IPS-18c (cell line): ENCODE results near the gene CPED1.
"Not testable (repeated sequence)": the region's sequence is repeated elsewhere in the genome, so short reads cannot be mapped to it uniquely, and the experiment has no call there.

Experiments used
- H3K4me3 ChIP-seq: 2 replicates; pipeline ENCODE4 v1.7.0; 2013; ENCODE audit warnings: low read depth, mild to moderate bottlenecking, low read length, moderate library complexity; ENCODE audit not compliant: insufficient read depth
- H3K9me3 ChIP-seq: one replicate; pipeline ENCODE4 v1.6.1; 2013; ENCODE audit warnings: mild to moderate bottlenecking, low read length, moderate library complexity; ENCODE audit not compliant: control insufficient read depth, insufficient read depth

The CPED1 gene

DNA sequence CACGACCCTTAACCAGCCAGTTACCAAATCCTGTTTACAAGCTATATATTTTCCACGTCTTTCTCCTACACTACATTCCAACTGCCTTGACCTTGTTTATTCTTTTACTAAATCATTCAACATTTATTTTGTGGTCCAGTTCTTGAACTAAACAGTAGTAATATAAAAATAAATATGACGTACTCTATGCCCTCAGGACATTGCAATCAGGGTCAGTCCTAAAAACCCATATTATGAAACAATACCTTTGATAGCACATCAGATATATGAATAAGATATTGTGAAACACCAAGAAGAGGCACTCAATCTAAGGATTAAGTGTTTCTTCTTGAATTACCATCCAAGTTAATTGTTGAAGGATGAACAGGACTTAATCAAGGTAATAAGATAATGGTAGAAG is 287.8 kb downstream of the CPED1 start:
- Histone ChIP-seq H3K9me3 (no peaks in the 10 kb centered on the region), H3K4me3 (no peak overlapping the region)

DNA sequence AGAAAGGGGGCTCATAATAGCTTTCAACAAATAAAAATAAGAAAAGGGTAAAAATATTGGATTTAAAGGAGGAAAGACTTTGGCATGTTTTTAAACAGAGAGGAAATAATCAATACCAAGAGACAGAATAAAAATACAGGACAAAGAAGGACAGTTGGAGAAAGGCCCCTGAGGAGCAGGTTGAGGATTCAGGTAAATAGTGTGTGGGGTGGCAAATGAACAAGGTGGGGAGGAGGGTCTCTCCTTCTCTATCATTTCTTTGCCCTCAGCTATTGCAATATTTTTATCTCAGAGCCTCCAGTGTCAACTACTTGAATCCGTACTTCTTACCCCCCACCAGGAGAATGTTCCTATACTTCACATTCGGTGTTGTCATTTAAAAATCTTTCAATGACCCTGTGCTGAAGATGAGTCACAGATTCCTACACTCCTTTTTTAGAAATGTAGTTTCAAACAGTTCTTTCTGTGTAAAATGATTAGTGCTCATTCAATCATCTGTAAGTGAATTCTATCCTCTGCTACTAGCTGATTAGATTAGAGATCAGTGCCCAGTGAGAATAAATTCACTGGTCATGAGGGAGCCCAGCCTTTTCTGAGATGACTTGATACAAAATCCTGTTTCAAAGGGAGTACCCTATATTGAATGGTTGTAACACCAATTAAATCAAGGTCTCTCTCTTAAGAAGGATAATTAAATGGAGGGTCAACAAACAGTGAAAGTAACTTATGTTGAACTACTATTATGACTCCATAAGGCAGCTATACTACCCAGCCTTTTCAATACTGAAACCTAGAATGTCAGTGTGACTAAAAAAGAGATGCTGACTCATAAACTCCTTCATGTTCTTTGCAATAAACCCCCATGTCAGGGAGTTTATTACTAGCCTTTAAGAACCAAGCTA is 289.9 kb downstream of the CPED1 start:
- Histone ChIP-seq H3K4me3 (no peak overlapping the region), H3K9me3 (no peaks in the 10 kb centered on the region)

DNA sequence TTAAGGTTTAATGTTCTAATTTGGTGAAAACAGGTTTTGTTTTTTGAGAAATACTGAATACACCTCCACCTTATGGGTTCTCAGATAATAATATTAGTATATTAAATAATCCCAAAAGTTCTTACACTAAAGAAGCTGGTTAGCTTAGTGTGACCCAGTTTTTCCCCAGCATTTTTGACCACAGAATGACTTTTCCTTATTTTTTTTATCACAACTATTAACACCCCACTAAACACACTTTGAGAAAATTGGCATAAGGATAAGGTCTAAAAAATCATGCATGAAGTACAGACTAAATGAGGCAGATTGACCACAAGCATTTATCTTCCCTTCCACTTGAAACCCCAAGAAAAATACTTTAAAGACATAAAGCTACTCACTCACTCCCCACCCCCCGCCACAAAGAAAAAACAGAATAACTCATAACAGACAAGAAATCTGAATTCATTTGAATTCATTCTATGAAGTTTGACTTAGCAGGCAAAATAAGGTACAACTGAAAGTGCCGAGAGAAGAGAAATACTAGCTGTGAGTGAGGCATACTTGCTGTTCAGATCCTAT is 290.6 kb downstream of the CPED1 start:
- Histone ChIP-seq H3K9me3 (no peaks in the 10 kb centered on the region), H3K4me3 (no peak overlapping the region)

DNA sequence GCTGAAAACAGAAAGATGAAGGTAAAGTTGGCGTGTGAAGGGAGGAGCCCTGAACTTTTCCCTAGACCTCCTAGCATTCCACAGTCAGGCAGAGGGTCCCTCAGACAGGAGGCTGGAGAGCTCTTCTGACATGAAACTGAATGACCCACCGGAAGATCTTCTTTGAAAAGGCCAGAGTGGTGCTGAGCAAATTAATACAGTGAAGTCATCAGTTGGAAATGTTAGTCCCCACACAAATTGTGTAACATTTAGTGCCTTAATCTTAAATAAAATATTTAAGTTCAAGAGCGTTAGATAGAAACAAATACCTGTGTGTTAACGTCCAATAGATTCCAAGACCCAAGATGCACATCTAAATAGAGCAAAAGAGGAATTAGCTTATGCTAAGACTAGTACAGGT is 291.3 kb downstream of the CPED1 start:
- Histone ChIP-seq H3K4me3 (no peak overlapping the region), H3K9me3 (peaks cover 5% of the 10 kb centered on the region)

DNA sequence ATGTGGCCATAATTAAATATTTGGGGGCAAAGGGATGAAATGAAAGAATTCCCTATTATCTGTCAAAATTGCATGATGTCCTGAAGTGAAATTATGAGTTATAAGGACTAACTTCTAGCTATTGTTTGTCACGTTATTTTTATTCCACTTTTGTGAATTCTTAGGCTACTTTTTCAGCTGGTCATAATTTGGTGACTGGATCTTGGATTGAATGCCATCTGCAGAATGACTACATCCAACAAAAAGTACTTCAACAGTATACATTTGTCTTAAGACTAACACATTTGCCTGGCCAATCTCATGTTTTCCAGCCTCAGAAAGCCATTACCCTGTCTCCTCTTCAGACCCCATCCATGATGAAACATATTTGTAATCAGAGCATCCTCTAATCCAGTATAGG is 292.1 kb downstream of the CPED1 start:
- Histone ChIP-seq H3K9me3 (peaks cover 8% of the 10 kb centered on the region), H3K4me3 (no peak overlapping the region)

DNA sequence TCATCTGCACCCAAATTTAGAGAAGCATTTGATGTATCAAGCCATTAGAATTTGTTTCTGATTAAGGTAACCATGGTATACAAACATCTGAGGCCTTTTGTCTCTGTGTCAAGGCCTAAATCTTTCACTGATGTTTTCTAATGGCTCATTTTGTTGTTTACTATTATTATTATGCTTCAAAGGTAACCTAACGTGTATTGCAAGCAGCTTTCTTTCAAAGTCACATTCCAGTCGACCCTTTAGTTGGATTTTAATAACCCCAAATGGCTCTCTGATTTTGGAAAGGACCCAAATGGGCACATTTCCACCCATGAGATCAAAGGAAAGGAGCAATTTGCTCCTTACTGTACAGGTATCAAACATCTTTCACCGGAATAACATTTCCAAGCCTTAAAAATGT is 293.6 kb downstream of the CPED1 start:
- no peak overlapping the region for H3K4me3 ChIP-seq
- peaks cover 8% of the 10 kb centered on the region for H3K9me3 ChIP-seq

DNA sequence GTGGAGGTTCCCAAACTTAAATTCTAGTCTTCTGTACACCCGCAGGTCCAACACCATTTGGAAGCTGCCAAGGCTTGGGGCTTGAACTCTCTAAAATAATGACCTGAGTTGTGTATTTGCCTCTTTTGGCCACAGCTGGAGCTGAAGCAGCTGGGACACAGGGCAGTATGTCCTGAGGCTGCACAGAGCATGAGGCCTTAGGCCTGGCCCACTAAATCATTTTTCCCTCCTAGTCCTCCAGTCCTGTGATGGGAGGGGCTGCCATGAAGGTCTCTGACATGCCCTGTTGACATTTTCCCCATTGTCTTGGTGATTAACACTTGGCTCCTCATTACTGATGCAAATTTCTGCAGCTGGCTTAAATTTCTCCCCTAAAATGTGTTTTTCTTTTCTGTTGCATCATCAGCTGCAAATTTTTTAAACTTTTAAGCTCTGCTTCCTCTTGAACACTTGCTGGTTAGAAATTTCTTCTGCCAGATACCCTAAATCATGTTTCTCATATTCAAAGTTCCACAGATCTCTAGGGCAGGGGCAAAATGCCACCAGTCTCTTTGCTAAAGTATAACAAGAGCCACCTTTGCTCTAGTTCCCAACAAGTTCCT is 296.7 kb downstream of the CPED1 start:
- Histone ChIP-seq H3K4me3 (no peak overlapping the region), H3K9me3 (peaks cover 8% of the 10 kb centered on the region)

DNA sequence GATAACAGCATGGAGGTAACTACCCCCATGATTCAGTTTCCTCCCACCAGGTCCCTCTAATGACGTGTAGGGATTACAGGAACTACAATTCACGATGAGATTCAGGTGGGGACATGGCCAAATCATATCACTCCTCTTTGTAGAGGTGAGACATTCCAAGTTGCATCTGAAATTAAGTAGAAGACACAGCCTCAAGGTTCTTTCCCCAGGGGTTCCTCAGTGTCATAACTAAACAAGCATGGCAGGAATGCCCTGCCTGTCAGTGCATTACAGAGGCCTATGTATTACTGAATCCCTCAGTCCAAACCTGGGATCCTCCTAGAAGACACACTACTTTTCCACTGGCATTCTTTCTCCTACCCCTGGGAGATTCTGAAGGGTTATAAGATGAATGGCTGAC is 297.7 kb downstream of the CPED1 start:
- Histone ChIP-seq H3K4me3 (no peak overlapping the region), H3K9me3 (peaks cover 8% of the 10 kb centered on the region)

DNA sequence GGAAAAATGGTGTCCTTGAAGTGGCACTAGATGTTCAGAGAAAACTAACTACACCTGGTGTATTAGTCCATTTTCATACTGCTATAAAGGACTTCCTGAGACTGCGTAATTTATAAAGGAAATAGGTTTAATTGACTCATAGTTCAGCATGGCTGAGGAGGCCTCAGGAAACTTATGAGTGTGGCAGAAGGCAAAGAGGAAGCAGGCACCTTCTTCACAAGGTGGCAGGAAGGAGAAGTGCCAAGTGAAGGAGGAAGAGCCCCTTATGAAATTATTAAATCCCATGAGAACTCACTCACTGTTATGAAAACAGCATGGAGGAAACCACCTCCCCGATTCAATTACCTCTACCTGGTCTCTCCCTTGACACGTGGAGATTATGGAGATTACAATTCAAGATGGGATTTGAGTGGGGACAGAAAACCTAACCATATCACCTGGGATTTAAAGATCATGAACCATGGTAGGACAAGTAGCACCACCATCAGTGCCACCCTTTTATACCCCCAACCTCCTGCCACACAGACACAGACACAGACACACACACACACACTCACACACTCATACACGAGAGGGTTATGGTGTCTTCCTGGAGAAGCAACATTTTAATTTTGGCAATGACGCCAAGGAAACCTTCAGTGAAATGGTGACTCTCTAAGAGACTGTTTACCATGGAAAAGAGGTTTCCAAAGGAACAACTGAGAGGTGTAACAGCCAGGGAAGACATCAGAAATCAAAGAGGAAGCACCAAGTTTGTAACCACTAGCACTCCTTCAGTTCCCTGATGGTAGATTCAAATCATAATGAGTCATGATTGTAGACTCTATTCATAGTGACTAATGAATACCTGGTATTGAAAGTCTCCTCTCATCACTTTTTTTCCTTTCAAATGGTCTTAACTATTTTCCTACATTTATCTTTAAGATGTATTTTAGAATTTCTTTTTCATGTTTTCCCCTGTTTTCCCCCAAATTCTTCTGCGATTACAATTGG is 298.5 kb downstream of the CPED1 start:
- peaks cover 8% of the 10 kb centered on the region for H3K9me3 ChIP-seq
- no peak overlapping the region for H3K4me3 ChIP-seq

DNA sequence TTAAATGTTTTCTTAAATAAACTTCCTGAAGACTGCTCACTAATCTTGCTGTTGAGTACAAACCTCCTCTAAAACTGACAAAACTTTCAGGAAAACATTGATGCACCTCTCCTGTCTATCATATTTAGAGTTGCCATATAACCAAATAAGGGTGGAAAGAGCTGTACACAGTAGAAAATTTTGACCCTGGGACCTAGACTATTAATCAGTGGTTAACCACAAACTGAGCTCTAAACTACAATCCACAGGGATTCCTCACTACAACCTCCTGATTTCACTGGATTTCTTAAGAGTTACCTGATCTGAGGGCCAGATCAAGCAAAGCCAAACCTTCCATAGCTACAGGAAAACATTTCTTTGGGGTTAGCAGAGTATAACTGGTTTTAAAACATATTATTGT is 300.4 kb downstream of the CPED1 start:
- no peak overlapping the region for H3K4me3 ChIP-seq
- peaks cover 8% of the 10 kb centered on the region for H3K9me3 ChIP-seq

DNA sequence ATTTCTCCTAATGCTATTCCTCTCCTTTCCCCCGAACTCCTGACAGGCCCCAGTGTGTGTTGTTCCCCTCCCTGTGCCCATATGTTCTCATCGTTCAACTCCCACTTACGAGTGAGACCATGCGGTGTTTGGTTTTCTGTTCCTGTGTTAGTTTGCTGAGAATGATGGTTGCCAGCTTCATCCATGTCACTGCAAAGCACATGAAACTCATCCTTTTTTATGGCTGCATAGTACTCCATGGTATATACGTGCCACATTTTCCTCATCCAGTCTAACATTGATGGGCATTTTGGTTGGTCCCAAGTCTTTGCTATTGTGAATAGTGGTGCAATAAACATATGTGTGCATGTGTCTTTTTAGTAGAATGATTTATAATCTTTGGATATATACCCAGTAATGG is 301.4 kb downstream of the CPED1 start:
- not testable (repeated sequence) for H3K9me3 ChIP-seq

DNA sequence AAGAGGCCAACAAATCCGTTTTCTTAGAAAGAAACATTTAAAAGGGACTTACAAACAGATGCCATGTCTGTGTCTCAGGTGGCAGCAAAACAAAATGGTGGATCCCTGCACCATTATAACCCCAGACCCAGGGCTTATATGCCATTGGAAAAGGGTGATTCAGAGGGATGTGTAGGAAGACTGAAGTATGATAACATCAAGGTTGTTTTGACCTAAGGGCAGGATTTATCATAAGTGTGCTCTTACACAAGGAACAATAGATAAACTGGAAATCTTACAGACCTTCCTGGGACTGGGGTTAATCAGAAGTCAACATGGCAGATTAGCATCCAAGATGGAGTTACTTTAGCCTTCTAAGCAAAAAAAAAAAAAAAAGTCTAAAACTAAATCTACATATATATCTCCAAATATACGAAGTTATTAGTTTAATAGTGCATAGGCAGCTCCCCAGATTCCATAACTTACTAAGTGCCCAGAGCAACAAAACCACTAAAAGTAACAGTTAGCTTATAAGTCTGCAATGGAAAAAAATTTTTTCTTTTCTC is 306.0 kb downstream of the CPED1 start:
- Histone ChIP-seq H3K9me3 (no peaks in the 10 kb centered on the region), H3K4me3 (no peak overlapping the region)

More for the DNA sequence above, 301.4 kb downstream of the CPED1 start:
- not testable (repeated sequence) for H3K4me3 ChIP-seq

DNA sequence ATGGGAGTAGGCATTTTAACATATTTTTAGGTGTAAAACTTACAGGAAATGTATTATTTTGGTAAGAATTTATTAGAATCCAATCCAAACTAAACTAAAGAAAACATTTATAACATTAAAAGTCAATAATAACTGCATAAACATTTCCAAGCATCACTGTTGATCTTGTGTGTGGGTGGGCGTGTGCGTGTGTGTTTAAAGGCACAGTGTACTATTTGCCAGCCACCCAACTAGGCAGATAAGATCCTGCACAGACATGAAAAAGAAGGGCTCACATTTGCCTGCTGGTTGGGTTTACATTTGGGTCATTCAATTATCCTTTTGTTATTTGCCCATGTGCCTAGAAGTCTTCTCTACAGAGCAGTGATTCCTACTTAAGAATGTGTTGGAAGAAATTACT is 309.3 kb downstream of the CPED1 start:
- no peak overlapping the region for H3K4me3 ChIP-seq

DNA sequence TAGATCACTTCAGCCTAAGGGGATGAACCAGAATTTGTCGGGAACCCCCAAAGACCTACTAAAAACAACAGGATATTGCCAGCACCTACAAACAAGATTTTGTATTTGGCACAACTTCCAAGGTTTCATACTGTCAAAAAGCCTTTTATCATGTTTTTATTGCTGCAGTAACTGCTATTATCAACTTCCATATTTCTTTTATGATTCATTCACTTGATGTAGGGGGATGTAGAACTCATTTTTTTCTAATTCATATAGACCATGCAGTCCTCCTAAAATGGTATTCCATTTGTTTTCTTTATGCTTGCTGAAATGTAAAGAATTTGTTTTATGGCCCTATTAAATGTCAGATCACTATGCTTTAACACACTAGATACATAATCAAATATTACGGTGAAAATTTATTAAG is 310.3 kb downstream of the CPED1 start:
- Histone ChIP-seq H3K4me3 (no peak overlapping the region), H3K9me3 (no peaks in the 10 kb centered on the region)

More for the DNA sequence above, 309.3 kb downstream of the CPED1 start:
- H3K9me3 ChIP-seq: no peaks in the 10 kb centered on the region

DNA sequence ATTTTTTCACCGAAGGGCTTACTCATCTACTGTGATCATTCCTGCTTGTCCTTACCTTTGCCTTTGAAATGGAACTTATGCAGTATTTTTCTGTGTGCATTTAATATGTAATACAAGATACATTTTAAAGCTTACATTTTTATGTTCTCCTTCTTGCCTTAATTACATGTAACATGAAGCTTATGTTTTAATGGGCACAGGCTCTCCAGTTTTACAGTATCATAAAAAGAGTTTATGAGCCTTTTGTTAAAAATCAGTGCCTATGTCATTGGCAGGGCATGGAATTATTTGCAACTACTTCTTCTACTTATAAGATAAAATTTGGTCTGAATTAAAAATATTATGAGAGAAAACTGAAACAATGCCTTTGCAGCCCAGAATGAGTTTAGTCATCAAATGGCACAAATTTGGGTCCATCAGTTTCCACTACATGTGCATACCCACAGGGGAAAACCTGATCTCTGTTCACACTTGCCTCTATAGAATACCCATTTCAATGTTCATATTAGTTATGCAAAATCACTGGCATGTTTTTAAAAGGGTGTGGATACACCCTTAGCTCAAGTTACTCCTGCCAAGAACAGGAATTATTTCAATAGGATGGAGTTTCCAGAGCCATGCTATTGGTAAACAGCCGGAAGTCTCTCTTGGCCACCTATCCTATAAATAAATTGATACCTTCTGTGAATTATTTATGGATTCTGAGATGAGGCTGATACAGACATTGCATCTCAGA is 312.3 kb downstream of the CPED1 start:
- no peak overlapping the region for H3K4me3 ChIP-seq

DNA sequence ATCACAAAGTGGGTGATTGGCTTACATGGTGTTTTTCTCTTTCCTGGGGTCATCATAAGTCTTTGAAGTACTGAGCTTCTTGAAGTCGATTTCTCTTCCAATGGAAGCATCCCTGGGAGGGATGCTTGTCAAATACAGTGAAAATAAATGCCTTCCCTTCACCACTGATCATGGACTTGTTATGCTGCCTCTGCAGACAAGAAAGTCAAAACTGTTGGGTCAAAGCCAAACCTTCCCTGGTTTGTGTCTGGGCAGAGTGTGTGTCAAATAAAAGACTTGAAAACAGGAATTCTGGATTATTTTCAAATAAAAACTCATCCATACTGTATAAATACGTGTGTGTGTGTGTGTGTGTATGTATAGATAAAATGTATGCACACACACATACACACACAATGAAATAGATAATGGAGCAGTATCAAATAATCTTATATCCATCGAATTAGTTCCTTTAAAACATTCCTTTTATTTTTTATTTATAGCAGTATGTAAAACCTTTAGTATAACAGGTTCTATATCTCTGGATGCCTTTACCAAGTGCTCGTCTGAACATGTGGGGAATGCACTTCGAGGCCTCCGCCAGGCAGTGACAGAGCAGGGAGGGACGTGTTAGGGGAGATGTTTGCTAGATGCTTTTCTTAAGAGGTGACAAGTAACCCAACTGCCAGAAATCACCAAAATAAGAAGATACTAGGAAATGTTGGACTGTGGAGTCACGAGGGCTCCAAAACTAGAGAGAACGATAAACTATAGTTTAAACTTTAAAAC is 313.1 kb downstream of the CPED1 start:
- no peaks in the 10 kb centered on the region for H3K9me3 ChIP-seq
- H3K4me3 ChIP-seq: no peak overlapping the region

More for the DNA sequence above, 312.3 kb downstream of the CPED1 start:
- H3K9me3 ChIP-seq: no peaks in the 10 kb centered on the region
